ENCODE results near the gene PSMC2.
"Not testable (repeated sequence)": the region's sequence is repeated elsewhere in the genome, so short reads cannot be mapped to it uniquely, and the experiment has no call there.

The PSMC2 gene

GRCh38 chr7:103379270-103379975, 32.0 kb downstream of the PSMC2 start:
- DNase-seq = no peak

- no peak for DNase-seq
Observed at GRCh38 chr7:103380395-103381191, 33.1 kb downstream of the PSMC2 start.

DNA sequence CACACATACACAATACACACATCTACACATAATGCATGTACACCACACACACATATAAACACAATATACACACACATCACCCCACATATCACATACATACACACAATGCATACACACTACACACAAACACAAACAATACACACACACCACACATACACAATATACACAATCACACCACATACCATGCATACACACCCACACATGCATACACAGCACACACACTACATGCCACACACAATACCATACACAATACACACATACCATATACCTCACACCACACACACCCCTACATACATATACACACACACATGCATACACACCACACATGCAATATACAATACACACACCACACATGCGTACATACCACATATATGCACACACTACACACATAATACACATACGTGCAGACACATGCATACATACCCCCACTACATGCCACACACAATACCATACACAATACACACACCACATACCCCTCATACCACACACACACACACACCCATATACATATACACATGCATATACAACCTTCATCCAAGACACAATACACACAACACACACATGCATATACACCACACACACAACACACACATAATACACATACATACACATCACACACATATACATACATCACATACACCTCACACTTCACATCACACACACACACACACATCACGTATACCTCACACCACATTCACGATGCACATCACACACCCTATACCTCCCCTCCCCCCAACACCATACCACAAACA, 34.0 kb downstream of the PSMC2 start:
- no peak for DNase-seq

- no peak for DNase-seq
Observed at GRCh38 chr7:103382032-103382402, 34.6 kb downstream of the PSMC2 start.

GRCh38 chr7:103387242-103387641, 39.8 kb downstream of the PSMC2 start:
- DNase-seq = no peak

GRCh38 chr7:103388469-103389140, 41.2 kb downstream of the PSMC2 start:
- DNase-seq = no peak

GRCh38 chr7:103389263-103389662, 41.8 kb downstream of the PSMC2 start:
- no peak for DNase-seq

DNA sequence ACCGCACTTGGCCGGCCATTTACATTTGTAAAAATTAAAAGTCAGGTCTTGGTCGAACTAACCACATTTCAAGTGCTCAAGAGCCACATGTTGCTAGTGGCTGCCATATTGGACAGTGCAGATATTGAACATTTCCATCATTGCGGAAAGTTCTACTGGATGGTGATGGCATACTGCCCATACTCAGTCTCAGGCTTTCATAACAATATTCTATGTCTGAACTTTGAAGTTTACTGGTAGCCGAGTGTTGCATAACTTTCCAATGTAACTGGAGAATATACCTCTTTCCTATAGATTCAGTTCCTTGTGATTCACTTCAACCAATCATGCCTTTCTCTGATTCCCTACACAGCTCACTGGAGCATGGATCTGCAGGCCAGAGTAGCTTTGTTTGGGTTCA, 43.7 kb downstream of the PSMC2 start:
- no peak for DNase-seq

DNA sequence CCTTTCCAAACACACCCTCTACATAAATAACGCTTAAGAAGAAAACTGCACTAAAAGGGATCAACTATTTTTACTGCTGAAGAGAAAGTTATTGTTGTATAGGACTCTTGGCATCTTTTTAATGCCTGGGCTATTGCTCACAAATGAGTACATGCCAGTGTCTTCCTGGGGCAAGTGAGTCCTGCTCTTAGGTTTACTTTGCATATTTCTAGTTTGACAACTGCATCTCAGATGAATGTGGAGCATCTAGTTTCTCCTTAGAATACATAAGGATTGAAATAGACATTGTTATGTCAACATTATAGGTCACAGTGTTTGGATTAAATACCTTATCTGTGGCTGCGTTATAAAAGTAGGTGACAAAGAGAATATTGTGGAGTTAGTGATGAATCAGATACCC, 44.5 kb downstream of the PSMC2 start:
- no peak for DNase-seq

- DNase-seq = no peak
Observed at GRCh38 chr7:103394566-103394965, 47.1 kb downstream of the PSMC2 start.

DNA sequence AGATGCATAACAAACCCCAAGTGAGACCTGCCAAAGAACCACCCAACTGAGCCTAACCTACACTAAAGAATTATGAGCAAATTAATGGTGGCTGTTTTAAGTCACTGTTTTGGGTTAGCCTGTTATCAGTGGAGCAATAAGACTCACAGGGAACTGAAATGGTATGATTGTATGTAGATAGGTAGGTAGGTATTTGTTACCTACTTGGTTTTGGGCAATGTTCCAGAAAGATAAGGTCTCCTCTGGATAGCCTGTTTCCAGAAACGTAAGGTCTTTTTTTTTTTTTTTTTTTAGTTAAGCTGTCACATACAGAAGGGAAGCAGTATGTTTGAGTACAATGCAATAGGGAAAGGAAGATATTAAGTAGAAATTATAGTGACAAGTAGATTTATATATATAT, 47.6 kb downstream of the PSMC2 start:
- no peak for DNase-seq

DNA sequence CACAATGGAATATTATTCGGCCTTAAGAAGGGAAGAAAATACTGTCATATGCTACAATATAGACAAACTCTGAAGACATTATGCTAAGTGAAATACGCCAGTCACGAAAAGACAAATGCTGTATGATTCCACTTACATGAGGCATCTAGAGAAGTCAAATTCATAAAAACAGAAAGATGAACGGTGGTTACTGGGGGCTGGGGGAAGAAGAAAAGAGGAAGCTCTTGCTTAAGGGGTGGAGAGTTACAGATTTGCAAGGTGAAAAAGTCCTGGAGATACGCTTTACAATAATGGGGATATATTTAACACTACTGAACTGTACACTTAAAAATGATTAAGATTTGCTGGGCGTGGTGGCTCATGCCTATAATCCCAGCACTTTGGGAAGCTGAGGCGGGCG, 49.0 kb downstream of the PSMC2 start:
- no peak for DNase-seq

DNA sequence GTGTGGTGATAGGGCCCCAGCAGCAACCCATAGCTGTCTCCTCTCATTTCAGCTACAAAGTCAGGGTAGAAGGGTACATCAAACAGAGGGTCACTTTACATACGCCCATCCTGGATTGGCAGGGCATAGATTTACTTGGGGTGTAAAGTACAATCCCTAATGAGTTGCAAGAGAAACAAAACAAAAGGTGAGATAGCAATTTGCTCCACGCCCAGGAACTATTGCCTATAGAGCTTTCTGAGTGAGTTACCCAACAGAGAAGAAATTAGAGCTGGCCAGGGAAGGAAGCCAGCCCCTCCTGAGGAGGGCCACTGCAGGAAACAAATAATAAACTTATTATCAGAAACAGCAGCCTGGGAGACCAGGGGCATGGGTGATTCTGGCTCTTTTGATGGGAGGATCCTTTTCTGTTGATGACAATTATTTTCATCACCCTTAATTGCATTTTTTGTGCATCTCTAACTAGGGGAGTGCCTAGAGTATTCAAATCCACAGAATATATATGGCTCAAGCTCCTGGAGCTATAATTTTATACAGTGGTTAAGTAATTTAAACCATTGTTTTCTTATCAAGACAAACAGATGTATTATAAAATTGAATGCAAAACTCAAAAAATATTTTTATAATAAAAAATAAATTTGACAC, 51.2 kb downstream of the PSMC2 start:
- DNase-seq = no peak

DNA sequence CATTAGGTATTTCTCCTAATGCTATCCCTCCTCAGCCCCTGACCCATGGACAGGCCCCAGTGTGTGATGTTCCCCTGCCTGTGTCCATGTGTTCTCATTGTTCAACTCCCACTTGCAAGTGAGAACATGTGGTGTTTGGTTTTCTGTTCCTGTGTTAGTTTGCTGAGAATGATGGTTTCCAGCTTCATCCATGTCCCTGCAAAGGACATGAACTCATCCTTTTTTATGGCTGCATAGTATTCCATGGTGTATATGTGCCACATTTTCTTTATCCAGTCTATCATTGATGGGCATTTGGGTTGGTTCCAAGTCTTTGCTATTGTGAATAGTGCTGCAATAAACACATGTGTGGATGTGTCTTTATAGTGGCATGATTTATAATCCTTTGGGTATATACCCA, 52.2 kb downstream of the PSMC2 start:
- not testable (repeated sequence) for DNase-seq

DNA sequence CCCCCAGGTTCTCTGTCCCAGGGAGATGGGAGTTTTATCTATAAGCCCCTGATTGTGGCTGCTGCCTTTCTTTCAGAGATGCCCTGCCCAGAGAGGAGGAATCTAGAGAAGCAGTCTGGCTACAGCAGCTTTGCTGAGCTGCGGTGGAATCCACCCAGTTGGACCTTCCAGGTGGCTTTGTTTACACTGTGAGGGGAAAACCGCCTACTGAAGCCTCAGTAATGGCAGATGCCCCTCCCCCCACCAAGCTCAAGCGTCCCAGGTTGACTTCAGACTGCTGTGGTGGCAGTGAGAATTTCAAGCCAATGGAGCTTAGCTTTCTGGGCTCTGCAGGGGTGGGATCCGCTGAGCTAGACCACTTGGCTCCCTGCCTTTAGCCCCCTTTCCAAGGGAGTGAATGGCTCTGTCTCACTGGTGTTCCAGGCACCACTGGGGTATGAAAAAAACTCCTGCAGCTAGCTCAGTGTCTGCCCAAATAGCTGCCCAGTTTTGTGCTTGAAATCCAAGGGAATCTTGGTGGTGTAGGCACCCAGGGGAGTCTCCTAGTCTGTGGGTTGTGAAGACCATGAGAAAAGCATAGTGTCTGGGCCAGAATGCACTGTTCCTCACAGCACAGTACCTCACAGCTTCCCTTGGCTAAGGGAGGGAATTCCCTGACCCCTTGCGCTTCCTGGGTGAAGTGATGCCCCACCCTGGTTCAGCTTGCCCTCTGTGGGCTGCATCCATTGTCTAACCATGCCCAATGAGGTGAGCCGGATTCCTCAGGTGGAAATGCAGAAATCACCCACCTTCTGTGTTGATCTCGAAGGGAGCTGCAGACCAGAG, 58.6 kb downstream of the PSMC2 start:
- DNase-seq = not testable (repeated sequence)

GRCh38 chr7:103412151-103412550, 64.7 kb downstream of the PSMC2 start:
- DNase-seq = no peak

DNA sequence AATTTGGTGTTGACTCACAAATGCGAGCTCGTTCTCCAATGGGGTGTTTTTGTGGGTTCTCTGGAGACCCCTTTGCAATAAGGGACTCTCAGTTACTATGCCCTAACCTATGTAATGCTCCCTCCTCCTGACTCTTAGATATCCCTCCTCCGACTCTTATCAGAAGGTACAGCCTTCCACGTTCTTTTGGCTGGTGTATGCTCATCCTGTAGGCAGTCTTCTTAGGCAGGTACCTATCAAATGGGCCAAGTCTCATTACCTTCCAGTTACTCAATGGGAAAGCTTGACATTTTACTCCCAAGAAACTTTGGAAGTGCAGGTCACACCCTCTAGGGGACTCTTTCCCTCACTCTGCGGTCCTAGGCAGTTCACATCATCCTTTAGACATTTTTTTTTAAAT, 66.0 kb downstream of the PSMC2 start:
- no peak for DNase-seq

- DNase-seq = no peak
Observed at GRCh38 chr7:103418241-103418640, 70.8 kb downstream of the PSMC2 start.

Measured in DMS 273 treated with DMSO at 0.1 percent for 48 hours (cell line).